NCI-H1694 (cell line): ENCODE measurements around the gene WDR45B.
"Not testable (repeated sequence)": the region's sequence is repeated elsewhere in the genome, so short reads cannot be mapped to it uniquely, and the experiment has no call there.

ENCODE experiments used
- DNase-seq: peaks from one replicate; lab custom pipeline; 2025; lab: John Stamatoyannopoulos, UW

Gene WDR45B

GRCh38 chr17:82599674-82600661 lies 48.3 kb downstream of the WDR45B start:
- no peak for DNase-seq

- DNase-seq, result no peak
Observed at GRCh38 chr17:82598256-82599119, 49.8 kb downstream of the WDR45B start.

- no peak for DNase-seq
Observed at GRCh38 chr17:82596837-82597672, 51.2 kb downstream of the WDR45B start.

- no peak for DNase-seq
Observed at GRCh38 chr17:82596296-82596695, 51.9 kb downstream of the WDR45B start.

- DNase-seq, result no peak
Observed at GRCh38 chr17:82595893-82596292, 52.4 kb downstream of the WDR45B start.

GRCh38 chr17:82594571-82594970 lies 53.7 kb downstream of the WDR45B start:
- DNase-seq, result no peak

- DNase-seq, result no peak
Observed at GRCh38 chr17:82593590-82594087, 54.6 kb downstream of the WDR45B start.

- DNase-seq, result peak; percentile 89
Observed at GRCh38 chr17:82592767-82593589, 55.3 kb downstream of the WDR45B start.

GRCh38 chr17:82592289-82592766 lies 55.9 kb downstream of the WDR45B start:
- no peak for DNase-seq

- no peak for DNase-seq
Observed at GRCh38 chr17:82590881-82591539, 57.2 kb downstream of the WDR45B start.

GRCh38 chr17:82590216-82590615 lies 58.0 kb downstream of the WDR45B start:
- no peak for DNase-seq

- DNase-seq, result no peak
Observed at GRCh38 chr17:82589851-82590180, 58.4 kb downstream of the WDR45B start.

- DNase-seq, result no peak
Observed at GRCh38 chr17:82588266-82589175, 59.7 kb downstream of the WDR45B start.

- no peak for DNase-seq
Observed at GRCh38 chr17:82587234-82588086, 60.8 kb downstream of the WDR45B start.

GRCh38 chr17:82586576-82587233 lies 61.5 kb downstream of the WDR45B start:
- DNase-seq, result no peak

- DNase-seq, result not testable (repeated sequence)
Observed at GRCh38 chr17:82585935-82586575, 62.2 kb downstream of the WDR45B start.

GRCh38 chr17:82583720-82584234 lies 64.5 kb downstream of the WDR45B start:
- no peak for DNase-seq
